Pancreas (tissue), 10 donors: ENCODE data around the gene IQGAP1. TPM values are rescaled to one million over a fixed set of nuclear protein-coding genes. Genes with fewer than 3 reads are reported as not detected.

ENCODE experiments used
- ATAC-seq, 4 donors: fragments of 200-7000 bp; cut with Tn5 transposase; one replicate each; pipeline versions ENCODE4 v1.8.0 to v1.9.1; 2020; ENCODE audit warnings: mild to moderate bottlenecking in 4 of 4, moderate library complexity in 4 of 4
- DNase-seq, 6 donors: peaks; one replicate each; pipeline ENCODE4 v3.0.0-alpha.2; 2020
- FAIRE-seq: peaks from 2 replicates; lab custom pipeline; 2012; peaks lifted over from hg19 to GRCh38; lab: Jason Lieb, UNC
- H3K27ac ChIP-seq, 4 donors: fragments of 200-600 bp; sonication (generic); 1 replicate in 3 of 4; 2 replicates in 1 of 4; pipeline versions ENCODE4 v1.5.0 to v1.8.0; 2020
- H3K27me3 ChIP-seq, 4 donors: fragments of 200-600 bp; one replicate each; pipeline ENCODE4 v1.8.0; 2021
- H3K36me3 ChIP-seq, 3 donors: fragments of 200-600 bp; sonication (generic) in 1 of 3; one replicate each; pipeline versions ENCODE4 v1.5.0 to v1.8.0; 2020 to 2021
- H3K4me1 ChIP-seq, 3 donors: fragments of 200-600 bp; one replicate each; pipeline ENCODE4 v1.8.0; 2021
- H3K4me3 ChIP-seq, 4 donors: fragments of 200-600 bp; sonication (generic) in 2 of 4; one replicate each; pipeline versions ENCODE4 v1.5.0 to v1.8.0; 2020 to 2021
- H3K9me3 ChIP-seq, 4 donors: fragments of 200-600 bp; one replicate each; pipeline ENCODE4 v1.8.0; 2021
- CTCF ChIP-seq, 4 donors: fragments of 200-600 bp; sonication (generic) in 3 of 4; IDR thresholded peaks; one replicate each; pipeline versions ENCODE4 v1.5.0 to v1.8.0; 2021; ENCODE audit warnings: antibody characterized with exemption in 4 of 4
- WGBS, 2 donors: extraction: QIAGEN DNeasy Blood & Tissue Kit; methylation state at CpG; one replicate each; pipeline ENCODE4 v1.1.7; 2013; 5-methylcytosine and 5-hydroxymethylcytosine counted together
- intact Hi-C, 3 donors: fragments of 100-400 bp; cut with DNase I; formaldehyde crosslinking; loops; one replicate each; pipeline versions ENCODE4 v1.11.1 to v1.14.2; 2022
- polyA plus RNA-seq, 2 donors: library from polyadenylated mRNA; stranded (reverse); fragments of 200-250 nt; gene quantifications; one replicate each; pipeline ENCODE4 v1.2.3, GENCODE V29; 2013
- total RNA-seq, 6 donors: library from RNA; stranded (reverse); fragmentation: NEBNext Ultra II Directional in 4 of 6; extraction: Animal tissue kit (Norgen Biotek cat#: 25700) in 4 of 6; gene quantifications; one replicate each; pipeline versions ENCODE4 v1.2.1 to v1.2.4, GENCODE V29; 2021 to 2023
- donor health status: healthy with polysubstance abuse.
- donor health status: DM: no; HTN: no; CAD: no; lungs with moderate emphysema.
- donor health status: DM: no; HTN: no; CAD: no.
- donor health status: control.
- donor health status: control.
- donor health status: Bipolar disorder and iron deficiency.
- donor health status: DM: yes; HTN: yes; CAD: no.
- donor health status: DM: no; HTN: no; CAD: no.
- donor health status: DM: no; HTN: no; CAD: no.
- donor health status: DM: yes; HTN: yes; CAD: no.

Gene IQGAP1
- total and polyA plus RNA-seq, 8 donors: 20.6 to 103 (median 43.3) TPM

DNA sequence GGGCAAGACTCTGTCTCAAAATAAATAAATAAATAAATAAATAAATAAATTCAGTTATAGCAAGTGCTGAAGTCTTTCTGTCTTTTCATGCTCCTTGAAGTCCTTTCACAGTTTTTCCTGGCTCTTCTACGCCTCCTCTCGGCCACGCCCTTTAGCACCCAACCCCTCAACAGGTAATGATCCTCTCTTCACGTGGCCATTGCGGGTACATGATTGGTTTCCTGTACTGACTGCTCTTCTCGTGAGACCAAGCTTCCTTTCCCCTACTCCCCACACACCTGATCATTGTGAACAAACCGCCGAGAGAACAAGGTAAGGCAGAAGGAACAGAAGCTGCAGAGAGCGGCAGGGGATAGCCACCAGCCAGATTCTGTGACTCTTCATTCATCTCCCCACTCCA lies 38.2 kb upstream of the IQGAP1 start:
- Histone ChIP-seq H3K4me3 (no peak overlapping the region), H3K27me3 (no peaks in the 10 kb centered on the region), H3K9me3 (no peaks in the 10 kb centered on the region), H3K36me3 (no peaks in the 10 kb centered on the region), H3K4me1 (peaks cover 0 to 4% (median 0%) of the 10 kb centered on the region in 3 donors), H3K27ac (no peak overlapping the region)
- WGBS, 2 donors: 95 to 96% methylated on average over 9 of the region's 9 CpGs
- intact Hi-C loops: no loop called here
- ATAC-seq (no peak), DNase-seq (no peak), FAIRE-seq (no peak)
- TF ChIP-seq CTCF (IDR thresholded peaks at IDR 0.05): no peak

DNA sequence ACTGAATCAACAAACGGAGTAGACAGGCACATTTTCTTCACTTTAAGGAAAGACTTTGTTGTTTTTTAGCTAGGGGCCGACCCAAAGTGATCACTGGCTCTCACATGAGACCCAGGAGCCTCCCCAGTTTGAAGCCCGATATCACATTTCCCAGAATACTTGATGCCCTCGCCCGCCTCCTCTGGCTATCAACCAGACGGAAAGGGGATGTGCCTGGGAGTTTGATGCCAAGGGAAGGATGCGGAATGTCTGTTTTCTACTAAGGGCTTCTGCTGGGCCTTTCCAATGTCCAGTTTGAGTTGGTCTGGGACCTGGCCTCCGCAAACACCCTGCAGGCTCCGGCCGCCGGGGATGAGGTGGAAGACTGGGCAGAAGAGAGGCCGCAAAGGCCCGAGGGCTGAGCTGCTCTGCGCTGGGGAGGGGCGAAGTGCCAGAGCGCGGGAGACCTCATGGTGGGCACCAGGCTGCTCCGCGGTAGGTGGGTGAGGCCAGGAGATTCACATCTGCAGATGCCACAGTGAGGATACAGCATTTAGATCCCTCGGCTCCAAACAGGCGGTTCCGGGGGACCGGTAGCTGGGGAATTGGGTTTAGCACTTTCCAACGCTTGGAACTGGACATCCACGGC lies 36.4 kb upstream of the IQGAP1 start:
- Histone ChIP-seq H3K36me3 (no peaks in the 10 kb centered on the region), H3K9me3 (no peaks in the 10 kb centered on the region), H3K4me1 (peaks cover 0 to 4% (median 0%) of the 10 kb centered on the region in 3 donors), H3K27me3 (no peaks in the 10 kb centered on the region), H3K27ac (no peak overlapping the region), H3K4me3 (peak overlapping the region in 2 of 4 donors; percentile 75 to 77)
- intact Hi-C loops: no loop called here
- 39 to 43% methylated on average over 25 of the region's 25 CpGs for WGBS, 2 donors
- DNase-seq (peak in 2 of 6 donors; percentile 56 to 66), ATAC-seq (peak; percentile 2 to 14 (median 9)), FAIRE-seq (no peak)
- TF ChIP-seq CTCF (IDR thresholded peaks at IDR 0.05): no peak

GRCh38 chr15:90352107-90352893 lies 35.7 kb upstream of the IQGAP1 start, which contains the start of gene ZNF774:
Gene ZNF774, plus strand, starts transcription at chr15:90352284. Its CDS starts 2,377 bp downstream, at chr15:90354661.
- peak; percentile 90 to 95 (median 93) for DNase-seq
- Histone ChIP-seq H3K4me3 (peak within 1 kb of the TSS; percentile 68 to 77 (median 73)), H3K27ac (peak within 1 kb of the TSS; percentile 24 to 72 (median 56)), H3K27me3 (no peaks in the 10 kb centered on the region), H3K36me3 (no peaks in the 10 kb centered on the region), H3K9me3 (no peaks in the 10 kb centered on the region), H3K4me1 (peaks cover 0 to 4% (median 0%) of the 10 kb centered on the region in 3 donors)
- 1% methylated on average over 53 of the region's 53 CpGs for WGBS, 2 donors
- TF ChIP-seq CTCF (IDR thresholded peaks at IDR 0.05): no peak
- intact Hi-C loops: no loop called here
- peak; percentile 99 to 100 (median 99) for ATAC-seq
- FAIRE-seq: no peak

DNA sequence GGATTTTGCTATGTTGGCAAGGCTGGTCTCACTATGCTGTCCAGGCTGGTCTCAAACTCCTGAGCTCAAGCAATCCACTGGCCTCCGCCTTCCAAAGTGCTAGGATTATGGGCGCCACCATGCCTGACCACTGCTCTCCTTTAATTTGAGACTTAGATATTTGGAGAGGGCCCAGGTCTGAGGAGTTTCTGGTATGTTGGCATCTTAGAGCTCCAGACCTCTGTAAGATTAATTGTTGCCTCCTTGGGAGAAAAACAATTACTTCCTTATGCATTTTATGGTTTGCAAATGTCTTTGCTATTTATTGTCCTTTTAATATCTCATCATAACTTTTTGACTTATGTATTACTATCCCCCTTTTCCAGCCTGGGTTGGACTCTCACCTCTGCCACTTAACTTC lies 33.1 kb upstream of the IQGAP1 start:
- Histone ChIP-seq H3K4me3 (no peak overlapping the region), H3K4me1 (peaks cover 0 to 8% (median 0%) of the 10 kb centered on the region in 3 donors), H3K27ac (no peak overlapping the region), H3K9me3 (no peaks in the 10 kb centered on the region), H3K27me3 (no peaks in the 10 kb centered on the region), H3K36me3 (peaks cover 0 to 4% (median under 1%) of the 10 kb centered on the region in 3 donors)
- intact Hi-C loops: no loop called here
- WGBS, 2 donors: 96 to 98% methylated on average over 2 of the region's 2 CpGs
- no peak for TF ChIP-seq CTCF (IDR thresholded peaks at IDR 0.05)
- no peak for FAIRE-seq
- ATAC-seq: no peak
- no peak for DNase-seq
